HL-60 (cell line): ENCODE data around the gene ARSG.
A peak's percentile ranks its signal among the peaks of the same experiment; 100 is the strongest.

Experiments
- DNase-seq, 2 experiments: peaks; one replicate each; pipeline ENCODE4 v3.0.0-alpha.2; 2010 to 2020; ENCODE audit warnings: low read depth in 1 of 2, low spot score in 1 of 2
- H3K27ac ChIP-seq: fragments of 250-450 bp; sonication (Bioruptor Pico); replicated peaks from 2 replicates; pipeline ENCODE4 v1.5.1; 2020; ENCODE audit warnings: mild to moderate bottlenecking, moderate library complexity
- H3K27me3 ChIP-seq: fragments of 250-450 bp; sonication (Bioruptor Pico); 2 replicates; pipeline ENCODE4 v1.5.1; 2021; ENCODE audit warnings: mild to moderate bottlenecking, moderate library complexity; ENCODE audit not compliant: insufficient read depth, poor library complexity, severe bottlenecking
- H3K4me3 ChIP-seq: replicated peaks from 2 replicates; pipeline ENCODE4 v1.5.1; 2011; ENCODE audit warnings: mild to moderate bottlenecking, control low read depth, low read length; ENCODE audit not compliant: insufficient read depth
- CTCF ChIP-seq: IDR thresholded peaks from one replicate; pipeline ENCODE4 v1.5.1; 2011; ENCODE audit warnings: low read length, control low read depth, inconsistent platforms; ENCODE audit not compliant: insufficient read depth
- GABPA ChIP-seq: IDR thresholded peaks from 2 replicates; pipeline ENCODE4 v1.6.1; 2012; ENCODE audit warnings: low read depth
- POLR2AphosphoS5 ChIP-seq: IDR thresholded peaks from 2 replicates; pipeline ENCODE4 v1.6.1; 2012; ENCODE audit warnings: low read depth
- REST ChIP-seq: IDR thresholded peaks from 2 replicates; pipeline ENCODE4 v1.6.1; 2012; ENCODE audit warnings: low read depth; ENCODE audit not compliant: insufficient replicate concordance
- SPI1 ChIP-seq: IDR thresholded peaks from 2 replicates; pipeline ENCODE4 v1.6.1; 2012; ENCODE audit warnings: low read depth, mild to moderate bottlenecking, borderline replicate concordance

Gene ARSG

GRCh38 chr17:68398691-68399637, 107.7 kb downstream of the ARSG start:
- TF ChIP-seq CTCF (peak; percentile 69), POLR2AphosphoS5 (no peak)
- Histone ChIP-seq H3K27ac (no peak overlapping the region), H3K27me3 (no peaks in the 10 kb centered on the region), H3K4me3 (no peak overlapping the region)
- DNase-seq, result peak; percentile 51 to 70

GRCh38 chr17:68399638-68400403, 108.5 kb downstream of the ARSG start:
- peak in 1 of 2 experiments; percentile 28 for DNase-seq
- Histone ChIP-seq H3K4me3 (no peak overlapping the region), H3K27ac (no peak overlapping the region), H3K27me3 (no peaks in the 10 kb centered on the region)
- no peak for TF ChIP-seq SPI1
- TF ChIP-seq GABPA, result no peak
- no peak for TF ChIP-seq REST
- no peak for TF ChIP-seq POLR2AphosphoS5
- no peak for TF ChIP-seq CTCF

- no peak for DNase-seq
- H3K27me3 ChIP-seq, result no peaks in the 10 kb centered on the region
- no peak overlapping the region for H3K27ac ChIP-seq
- TF ChIP-seq SPI1 (no peak), GABPA (no peak), REST (no peak), CTCF (no peak), POLR2AphosphoS5 (no peak)
- no peak overlapping the region for H3K4me3 ChIP-seq
Measured at GRCh38 chr17:68400404-68400735, 109.1 kb downstream of the ARSG start.
